HG03378 (cell line): ENCODE data around the gene TNIK.

Source experiments
- ATAC-seq: cut with Tn5 transposase; IDR thresholded peaks from one replicate; pipeline ENCODE4 v1.9.1; 2021; ENCODE audit warnings: mild to moderate bottlenecking, moderate library complexity; ENCODE audit not compliant: unreplicated experiment

TNIK gene

GRCh38 chr3:171240504-171240835, 219.7 kb downstream of the TNIK start:
- no peak for ATAC-seq

- ATAC-seq, result no peak
Observed at GRCh38 chr3:171239757-171240503, 220.3 kb downstream of the TNIK start.

- ATAC-seq, result no peak
Observed at GRCh38 chr3:171237009-171237385, 223.2 kb downstream of the TNIK start.

DNA sequence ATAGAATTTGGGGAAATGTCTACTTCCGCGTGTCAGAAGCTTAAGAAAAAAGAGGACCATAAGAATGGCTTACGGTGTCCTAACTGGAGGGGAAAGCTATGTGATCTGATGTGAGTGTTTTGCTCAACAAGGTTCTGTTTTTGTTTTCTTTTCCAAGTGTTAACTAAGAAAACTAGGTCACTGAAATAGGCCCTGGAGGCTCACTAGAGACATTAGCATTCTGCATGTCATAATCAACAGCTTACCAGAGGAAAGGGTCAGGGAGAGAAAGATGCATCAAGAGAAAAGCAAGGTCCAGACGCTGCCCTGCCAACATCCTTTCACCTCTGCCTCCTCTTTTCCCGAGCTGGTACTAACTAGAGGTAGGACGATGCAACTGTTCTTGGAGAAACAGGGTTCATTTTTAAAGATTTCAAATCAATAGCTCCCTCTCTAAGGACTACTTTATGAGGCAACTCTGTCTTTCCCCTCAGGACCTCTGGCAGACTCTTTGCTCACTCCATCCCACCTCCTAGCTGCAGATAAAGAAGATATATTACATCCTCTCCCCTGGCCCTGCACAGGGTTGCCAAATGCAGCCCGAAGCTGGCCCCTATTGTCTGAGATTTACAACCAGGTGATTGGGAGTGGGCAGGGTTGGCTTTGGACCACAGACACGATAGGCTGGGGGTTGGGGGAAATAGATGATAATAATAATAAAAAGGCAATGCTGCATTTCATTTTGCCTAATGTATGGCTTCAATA, 223.8 kb downstream of the TNIK start:
- ATAC-seq, result no peak

- no peak for ATAC-seq
Observed at GRCh38 chr3:171234298-171235010, 225.8 kb downstream of the TNIK start.

DNA sequence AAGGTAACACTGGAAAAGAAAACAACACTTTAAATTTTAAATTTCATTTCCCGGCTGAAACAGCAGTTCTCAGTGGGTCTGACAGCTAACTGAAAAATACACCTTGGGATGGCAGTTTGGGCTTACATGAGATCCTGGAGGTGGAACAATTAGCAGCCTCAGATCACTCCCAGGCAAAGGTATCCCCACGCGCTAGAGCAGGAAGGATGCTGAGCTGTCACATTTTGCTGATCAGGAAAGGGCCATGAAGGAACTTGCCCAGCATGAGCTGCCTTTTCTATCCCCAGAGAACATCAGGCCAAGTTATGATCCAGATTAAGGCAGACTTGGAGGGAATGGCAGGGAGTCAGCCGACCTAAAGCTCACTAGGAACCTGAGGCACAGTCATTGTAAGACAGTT, 228.8 kb downstream of the TNIK start:
- no peak for ATAC-seq

DNA sequence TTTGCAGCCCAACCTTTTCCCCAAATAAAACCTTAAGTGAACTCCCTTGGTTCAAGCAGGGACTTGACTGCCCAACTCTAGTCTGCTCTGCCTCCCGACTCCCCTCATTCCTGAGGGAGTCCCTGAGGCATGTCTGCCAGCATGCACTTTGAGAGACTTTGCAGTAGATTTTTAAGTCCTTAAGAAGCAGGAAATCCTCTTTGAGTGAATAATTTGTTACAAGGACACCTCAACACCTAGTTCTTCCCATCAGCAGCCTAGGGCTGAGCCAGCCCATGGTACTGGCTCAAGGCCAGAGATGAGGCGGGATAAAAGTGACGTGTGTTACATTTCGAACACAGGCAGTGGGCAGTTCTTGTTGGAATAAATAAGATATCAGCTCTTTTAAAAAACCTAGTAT, 229.3 kb downstream of the TNIK start:
- ATAC-seq, result no peak

DNA sequence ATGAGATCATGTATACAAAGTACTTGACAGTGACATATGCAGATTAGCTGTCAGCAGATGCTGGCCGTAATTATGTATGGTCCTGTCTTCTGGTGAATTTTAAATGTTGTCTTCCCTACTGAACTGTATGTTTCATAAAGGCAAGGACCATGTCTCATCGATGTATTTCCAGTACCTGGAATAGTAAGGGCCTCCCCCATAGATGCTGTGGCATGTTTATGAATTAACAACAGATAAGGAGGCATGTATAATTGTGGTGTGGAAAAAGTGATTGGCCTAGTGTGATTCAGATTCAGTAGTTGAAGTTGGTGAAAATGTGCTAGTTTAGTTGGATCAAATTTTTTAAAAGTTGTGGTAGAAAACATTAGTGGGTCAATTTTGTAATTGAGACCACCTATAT, 231.0 kb downstream of the TNIK start:
- no peak for ATAC-seq

GRCh38 chr3:171228240-171228639, 232.0 kb downstream of the TNIK start:
- ATAC-seq, result no peak

- ATAC-seq, result no peak
Observed at GRCh38 chr3:171227828-171228227, 232.4 kb downstream of the TNIK start.

GRCh38 chr3:171227359-171227758, 232.8 kb downstream of the TNIK start:
- no peak for ATAC-seq

DNA sequence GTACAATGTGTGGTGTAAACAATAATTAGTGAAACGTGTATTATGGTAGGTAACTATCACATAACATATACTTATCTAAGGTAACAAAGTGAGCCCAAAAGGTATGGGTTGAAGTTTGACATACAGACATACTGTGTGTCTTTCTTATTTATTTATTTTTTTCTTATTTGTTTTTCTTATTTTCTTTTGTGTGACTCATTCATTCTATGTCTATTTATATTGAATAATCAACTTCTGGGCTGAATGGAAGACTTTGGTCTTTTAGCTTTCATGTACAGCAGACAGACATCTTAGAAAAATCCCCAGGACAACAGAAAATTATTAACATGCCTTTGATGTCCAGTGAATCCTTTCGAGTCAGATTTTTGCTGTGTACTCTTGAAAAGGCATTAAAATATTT, 233.4 kb downstream of the TNIK start:
- no peak for ATAC-seq

GRCh38 chr3:171225708-171226107, 234.5 kb downstream of the TNIK start:
- ATAC-seq, result no peak

DNA sequence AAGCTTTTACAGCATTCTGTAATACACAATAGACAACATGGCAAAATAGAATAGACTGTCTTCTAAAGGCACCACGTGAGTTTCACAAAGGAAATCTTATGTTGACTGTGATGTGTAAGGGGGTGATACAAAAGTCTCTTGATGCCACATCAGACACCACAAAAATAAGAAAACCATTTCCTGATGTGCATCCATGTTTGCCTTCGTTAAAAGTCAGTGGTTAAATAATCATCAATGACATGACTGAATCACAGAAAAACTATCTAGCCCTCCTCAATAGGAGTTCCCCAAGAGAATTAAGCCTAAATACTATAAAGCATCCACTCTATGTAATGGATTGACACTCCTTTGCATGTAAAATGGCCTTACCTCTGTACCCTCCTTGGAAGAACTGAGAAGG, 235.0 kb downstream of the TNIK start:
- no peak for ATAC-seq

DNA sequence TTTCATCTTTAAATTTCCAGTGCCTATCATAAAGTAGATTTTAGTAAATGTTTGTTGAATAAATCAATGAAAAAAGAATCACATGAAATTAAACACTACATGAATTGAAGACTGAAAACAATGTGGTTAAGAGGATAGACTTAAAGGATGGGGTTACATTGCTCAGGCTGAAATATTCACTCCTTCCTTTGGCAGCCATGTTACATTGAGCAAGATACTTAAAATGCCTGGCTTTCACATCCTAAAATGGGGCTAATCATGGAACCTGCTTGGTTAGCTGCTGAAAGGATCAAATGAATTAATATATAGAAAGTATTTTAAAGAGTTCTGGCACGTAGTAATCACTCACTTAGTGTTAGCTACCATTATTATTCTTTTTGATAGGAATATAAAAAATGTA, 236.8 kb downstream of the TNIK start:
- ATAC-seq, result no peak

DNA sequence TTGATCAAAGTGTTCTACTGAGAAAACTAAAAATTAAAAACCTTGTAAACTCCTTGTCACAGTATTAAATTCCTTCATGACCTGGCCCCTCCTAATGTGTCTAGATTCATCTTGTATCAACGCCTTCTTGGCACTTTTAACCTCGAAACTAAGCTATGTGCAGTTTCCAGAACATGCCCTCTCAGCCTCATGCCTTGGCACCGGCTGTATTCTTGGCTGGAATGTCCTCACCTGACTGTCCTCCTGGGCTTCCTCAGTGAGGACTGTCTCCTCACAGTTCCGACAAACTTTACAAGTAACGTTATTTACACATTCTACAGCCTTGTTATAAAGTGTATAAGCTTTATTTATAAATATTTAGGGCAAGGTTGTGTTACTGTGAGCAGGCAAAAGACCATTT, 237.2 kb downstream of the TNIK start:
- no peak for ATAC-seq

DNA sequence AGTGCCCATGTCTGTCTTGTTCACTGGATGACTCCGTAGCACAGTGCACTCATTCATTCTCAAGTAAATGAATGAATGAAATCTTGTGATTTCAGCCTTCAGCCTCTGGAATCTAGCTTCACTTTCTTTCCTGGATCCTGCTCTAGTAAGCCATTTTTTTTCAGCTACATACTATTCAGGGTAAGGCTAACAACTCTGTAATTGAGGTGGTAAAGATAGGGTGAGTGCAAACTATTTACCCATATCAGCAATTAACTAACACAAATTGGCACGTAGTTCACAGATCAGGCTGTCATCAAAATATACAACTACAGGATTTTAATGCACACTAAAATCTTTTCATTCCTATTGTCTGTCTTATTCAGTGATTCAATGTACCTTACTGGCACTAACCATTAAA, 238.6 kb downstream of the TNIK start:
- no peak for ATAC-seq

- ATAC-seq, result no peak
Observed at GRCh38 chr3:171221104-171221503, 239.1 kb downstream of the TNIK start.

DNA sequence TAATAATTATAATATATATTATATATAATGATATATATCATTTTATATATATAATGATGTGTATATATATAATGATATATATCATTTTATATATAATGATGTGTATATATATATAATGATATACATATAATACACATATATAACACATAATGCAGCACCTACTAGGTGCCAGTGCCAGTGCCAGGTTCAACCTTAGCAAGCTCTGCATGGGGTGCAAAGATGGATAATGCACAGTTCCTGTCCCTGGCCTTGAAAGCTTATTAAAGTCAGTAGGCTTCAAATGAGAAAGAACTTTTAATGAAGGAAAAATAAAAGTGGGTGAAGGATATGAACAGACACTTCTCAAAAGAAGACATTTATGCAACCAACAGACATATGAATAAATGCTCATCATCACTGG, 240.9 kb downstream of the TNIK start:
- ATAC-seq, result no peak

GRCh38 chr3:171218069-171218468, 242.1 kb downstream of the TNIK start:
- no peak for ATAC-seq

GRCh38 chr3:171213907-171214306, 246.3 kb downstream of the TNIK start:
- no peak for ATAC-seq

DNA sequence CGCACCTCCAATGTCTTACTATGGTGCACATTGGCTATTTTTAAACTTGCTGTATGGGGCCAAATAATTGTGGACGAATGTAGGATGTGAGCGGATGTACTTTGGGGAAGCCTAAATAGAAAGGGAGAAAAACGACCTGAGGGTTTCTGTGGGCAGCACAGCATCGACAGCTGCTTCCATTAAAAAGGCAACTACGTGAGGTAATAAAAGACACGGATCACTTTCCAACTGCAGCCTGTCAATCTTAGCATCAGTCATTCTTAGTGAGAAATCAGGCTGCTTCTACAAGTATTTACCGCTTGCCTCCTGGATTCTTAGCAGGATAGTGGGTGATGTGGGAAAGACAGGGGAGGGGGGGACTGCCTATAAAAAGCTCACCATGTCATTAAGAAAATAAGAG, 247.0 kb downstream of the TNIK start:
- ATAC-seq, result no peak
